HepG2 (cell line): ENCODE measurements around the gene NUP62. TPM values are rescaled to one million over a fixed set of nuclear protein-coding genes. Genes with fewer than 3 reads are reported as not detected.

Source experiments
- ARNT2 ChIP-seq: sonication (generic); formaldehyde crosslinking; IDR thresholded peaks from 2 replicates; pipeline ENCODE4 v1.8.0; 2022; ENCODE audit warnings: mild to moderate bottlenecking, low read depth, missing genetic modification reagents, moderate library complexity
- BHLHE40 ChIP-seq: IDR thresholded peaks from 2 replicates; pipeline ENCODE4 v1.6.1; 2011; ENCODE audit warnings: low read length, improper control_type of control experiment
- CHCHD3 ChIP-seq: sonication (generic); formaldehyde crosslinking; IDR thresholded peaks from 2 replicates; pipeline ENCODE4 v1.8.0; 2022; ENCODE audit warnings: mild to moderate bottlenecking, missing genetic modification reagents, moderate library complexity
- CSRNP1 ChIP-seq: sonication (generic); formaldehyde crosslinking; IDR thresholded peaks from 2 replicates; pipeline ENCODE4 v1.8.1; 2023; ENCODE audit warnings: mild to moderate bottlenecking, missing genetic modification reagents
- DPF2 ChIP-seq: sonication (generic); formaldehyde crosslinking; IDR thresholded peaks from 2 replicates; pipeline ENCODE4 v1.4.0; 2020; ENCODE audit warnings: mild to moderate bottlenecking, low read depth, missing genetic modification reagents, borderline replicate concordance
- ELF4 ChIP-seq: sonication (generic); formaldehyde crosslinking; IDR thresholded peaks from 2 replicates; pipeline ENCODE4 v1.5.0; 2020; ENCODE audit warnings: missing genetic modification reagents, mild to moderate bottlenecking, moderate library complexity, borderline replicate concordance
- FIP1L1 ChIP-seq: fragments of 200-400 bp; formaldehyde crosslinking; IDR thresholded peaks from 2 replicates; pipeline ENCODE4 v1.6.1; 2018; ENCODE audit warnings: low read depth, mild to moderate bottlenecking, low read length, moderate library complexity, borderline replicate concordance; ENCODE audit not compliant: insufficient read depth
- GLI4 ChIP-seq: sonication (generic); formaldehyde crosslinking; IDR thresholded peaks from 2 replicates; pipeline ENCODE4 v1.5.1; 2020; ENCODE audit warnings: missing genetic modification reagents, mild to moderate bottlenecking, moderate library complexity, borderline replicate concordance
- HHEX ChIP-seq: IDR thresholded peaks from 2 replicates; pipeline ENCODE4 v1.6.1; 2016; ENCODE audit warnings: control low read depth
- HNF4G ChIP-seq, 2 experiments: sonication (generic) in 1 of 2; formaldehyde crosslinking in 1 of 2; IDR thresholded peaks; 2 replicates each; pipeline versions ENCODE4 v1.4.0 to v1.6.1; 2011 to 2020; ENCODE audit warnings: borderline replicate concordance in 2 of 2, low read depth in 2 of 2, mild to moderate bottlenecking in 2 of 2, low read length in 1 of 2, missing genetic modification reagents in 1 of 2, moderate library complexity in 1 of 2
- HNRNPH1 ChIP-seq: fragments of 200-400 bp; formaldehyde crosslinking; optimal IDR thresholded peaks from 2 replicates; pipeline ENCODE3; 2017; ENCODE audit warnings: mild to moderate bottlenecking, low read depth, low read length
- HOXA7 ChIP-seq: sonication (generic); formaldehyde crosslinking; IDR thresholded peaks from 2 replicates; pipeline ENCODE4 v1.8.1; 2022; ENCODE audit warnings: mild to moderate bottlenecking, missing genetic modification reagents, moderate library complexity
- IKZF4 ChIP-seq: sonication (generic); formaldehyde crosslinking; IDR thresholded peaks from 2 replicates; pipeline ENCODE4 v1.5.1; 2020; ENCODE audit warnings: borderline replicate concordance, mild to moderate bottlenecking, low read depth, missing genetic modification reagents; ENCODE audit errors: not compliant biosample characterization
- KDM6A ChIP-seq: IDR thresholded peaks from 2 replicates; pipeline ENCODE4 v1.6.1; 2016; ENCODE audit warnings: low read depth
- MTA3 ChIP-seq: sonication (generic); formaldehyde crosslinking; IDR thresholded peaks from 2 replicates; pipeline ENCODE4 v1.4.0; 2020; ENCODE audit warnings: missing genetic modification reagents
- MXD1 ChIP-seq: sonication (generic); formaldehyde crosslinking; IDR thresholded peaks from 2 replicates; pipeline ENCODE4 v1.4.0; 2020; ENCODE audit warnings: mild to moderate bottlenecking, missing genetic modification reagents
- MXI1 ChIP-seq: IDR thresholded peaks from 3 replicates; pipeline ENCODE4 v1.6.1; 2012; ENCODE audit warnings: low read depth, low read length, inconsistent platforms, borderline replicate concordance
- MZF1 ChIP-seq: sonication (generic); formaldehyde crosslinking; IDR thresholded peaks from 2 replicates; pipeline ENCODE4 v1.8.1; 2023; ENCODE audit warnings: mild to moderate bottlenecking, missing genetic modification reagents, borderline replicate concordance
- NFKB2 ChIP-seq: sonication (generic); formaldehyde crosslinking; IDR thresholded peaks from 2 replicates; pipeline ENCODE4 v1.4.0; 2020; ENCODE audit warnings: missing genetic modification reagents, borderline replicate concordance
- PHF20 ChIP-seq: sonication (generic); formaldehyde crosslinking; IDR thresholded peaks from 2 replicates; pipeline ENCODE4 v1.5.0; 2020; ENCODE audit warnings: mild to moderate bottlenecking, missing genetic modification reagents
- POLR2AphosphoS2 ChIP-seq: IDR thresholded peaks from 2 replicates; pipeline ENCODE4 v1.6.1; 2011; ENCODE audit warnings: low read depth, low read length, improper control_type of control experiment
- POLR2AphosphoS5 ChIP-seq: IDR thresholded peaks from 2 replicates; pipeline ENCODE4 v1.6.1; 2012; ENCODE audit warnings: low read depth, low read length
- SAP130 ChIP-seq: IDR thresholded peaks from 2 replicates; pipeline ENCODE4 v1.6.1; 2016; ENCODE audit warnings: low read depth
- SIN3A ChIP-seq: IDR thresholded peaks from 2 replicates; pipeline ENCODE4 v1.6.1; 2011; ENCODE audit warnings: low read depth, mild to moderate bottlenecking, control low read depth, low read length, borderline replicate concordance
- ZBTB20 ChIP-seq: sonication (generic); formaldehyde crosslinking; IDR thresholded peaks from 2 replicates; pipeline ENCODE4 v1.8.1; 2023; ENCODE audit warnings: missing genetic modification reagents, low read depth, mild to moderate bottlenecking, borderline replicate concordance
- ZBTB8A ChIP-seq: sonication (generic); formaldehyde crosslinking; IDR thresholded peaks from 2 replicates; pipeline ENCODE4 v1.4.0; 2020; ENCODE audit warnings: mild to moderate bottlenecking, low read depth, missing genetic modification reagents, borderline replicate concordance
- ZNF143 ChIP-seq: sonication (generic); formaldehyde crosslinking; IDR thresholded peaks from 2 replicates; pipeline ENCODE4 v1.4.0; 2020; ENCODE audit warnings: missing genetic modification reagents
- ZNF546 ChIP-seq: sonication (generic); formaldehyde crosslinking; conservative IDR thresholded peaks from 2 replicates; pipeline ENCODE4 v1.8.1; 2023; ENCODE audit warnings: mild to moderate bottlenecking, missing genetic modification reagents
- ZNF570 ChIP-seq: sonication (generic); formaldehyde crosslinking; IDR thresholded peaks from 2 replicates; pipeline ENCODE4 v1.4.0; 2020; ENCODE audit warnings: mild to moderate bottlenecking, missing genetic modification reagents, borderline replicate concordance
- ZNF576 ChIP-seq: sonication (generic); formaldehyde crosslinking; IDR thresholded peaks from 2 replicates; pipeline ENCODE4 v1.4.0; 2020; ENCODE audit warnings: mild to moderate bottlenecking, missing genetic modification reagents
- polyA plus RNA-seq, 8 experiments: library from polyadenylated mRNA; depleted of rRNA in 3 of 8; stranded (reverse) in 7 of 8; unstranded in 1 of 8; fragments of >200 nt; fragmentation: Illumina TruSeq in 4 of 8; extraction: Trizol in 4 of 8; gene quantifications; 2 replicates each; pipeline versions ENCODE4 v1.2.1 to v1.2.3, GENCODE V29; 2011 to 2016; ENCODE audit warnings: low read depth in 4 of 8, missing spikeins in 1 of 8, mixed read lengths in 1 of 8; ENCODE audit not compliant: insufficient read depth in 1 of 8
- total RNA-seq, 5 experiments: library from RNA; depleted of rRNA; stranded (reverse); fragments of >200 nt; fragmentation: Illumina TruSeq; extraction: Trizol; gene quantifications; 2 replicates each; pipeline ENCODE4 v1.2.3, GENCODE V29; 2016; ENCODE audit warnings: low read depth in 1 of 5

Gene NUP62
- total and polyA plus RNA-seq, 2 of the 13 experiments (the other 11 are each of a cell fraction or from before 2014, with no cell fraction given) = 16.5 to 41.5 TPM

GRCh38 chr19:49929121-49929610, at the start of gene NUP62, which contains the start of gene ATF5 (continued):
- TF ChIP-seq HNF4G (IDR thresholded peaks at IDR 0.05; ENCODE audit: borderline replicate concordance, low read depth, low read length) = no peak
- TF ChIP-seq HNF4G (CRISPR knock-in tag; IDR thresholded peaks at IDR 0.05; ENCODE audit: borderline replicate concordance, low read depth) = 0 out of 2 replicates have a peak, but pooled peaks have one; percentile 12
- peak; percentile 90 for TF ChIP-seq IKZF4 (CRISPR knock-in tag)
- peak; percentile 86 for TF ChIP-seq MXD1 (CRISPR knock-in tag)
- TF ChIP-seq ZNF576 (CRISPR knock-in tag) = 0 out of 2 replicates have a peak, but pooled peaks have one; percentile 21
- peak; percentile 68 for TF ChIP-seq SAP130
- no peak for TF ChIP-seq BHLHE40
- TF ChIP-seq ZNF143 (CRISPR knock-in tag) = peak; percentile 89
- no peak for TF ChIP-seq POLR2AphosphoS2
- TF ChIP-seq MZF1 (CRISPR knock-in tag) = no peak
- TF ChIP-seq CHCHD3 = no peak
- peak; percentile 10; the same call in 1 of the 2 replicates for TF ChIP-seq KDM6A
- TF ChIP-seq DPF2 (CRISPR knock-in tag) = no peak
- TF ChIP-seq PHF20 (CRISPR knock-in tag) = peak; percentile 81
- no peak for TF ChIP-seq FIP1L1
- no peak for TF ChIP-seq MTA3
- peak; percentile 73; the same call in 1 of the 2 replicates for TF ChIP-seq ZBTB8A (CRISPR knock-in tag)
- no peak for TF ChIP-seq HHEX (CRISPR knock-in tag)
- TF ChIP-seq GLI4 (CRISPR knock-in tag) = peak; percentile 87; the same call in 1 of the 2 replicates
- peak; percentile 71 for TF ChIP-seq ZNF570 (CRISPR knock-in tag)
- TF ChIP-seq ARNT2 (CRISPR knock-in tag) = peak; percentile 76; the same call in 1 of the 2 replicates
- TF ChIP-seq HOXA7 (CRISPR knock-in tag) = no peak
- peak; percentile 45; the same call in 1 of the 2 replicates for TF ChIP-seq ZBTB20 (CRISPR knock-in tag)
- no peak for TF ChIP-seq SIN3A
- peak; percentile 92 for TF ChIP-seq CSRNP1 (CRISPR knock-in tag)
- no peak for TF ChIP-seq HNRNPH1
- peak; percentile 98 for TF ChIP-seq NFKB2 (CRISPR knock-in tag)
- TF ChIP-seq ELF4 (CRISPR knock-in tag) = peak; percentile 85
- TF ChIP-seq ZNF546 (CRISPR knock-in tag) = peak; percentile 59; the same call in 1 of the 2 replicates
- no peak for TF ChIP-seq POLR2AphosphoS5
- TF ChIP-seq MXI1 = no peak; the same call in 2 of the 3 replicates
